Measurements from ENCODE around the gene SLC26A6.

The SLC26A6 gene

DNA sequence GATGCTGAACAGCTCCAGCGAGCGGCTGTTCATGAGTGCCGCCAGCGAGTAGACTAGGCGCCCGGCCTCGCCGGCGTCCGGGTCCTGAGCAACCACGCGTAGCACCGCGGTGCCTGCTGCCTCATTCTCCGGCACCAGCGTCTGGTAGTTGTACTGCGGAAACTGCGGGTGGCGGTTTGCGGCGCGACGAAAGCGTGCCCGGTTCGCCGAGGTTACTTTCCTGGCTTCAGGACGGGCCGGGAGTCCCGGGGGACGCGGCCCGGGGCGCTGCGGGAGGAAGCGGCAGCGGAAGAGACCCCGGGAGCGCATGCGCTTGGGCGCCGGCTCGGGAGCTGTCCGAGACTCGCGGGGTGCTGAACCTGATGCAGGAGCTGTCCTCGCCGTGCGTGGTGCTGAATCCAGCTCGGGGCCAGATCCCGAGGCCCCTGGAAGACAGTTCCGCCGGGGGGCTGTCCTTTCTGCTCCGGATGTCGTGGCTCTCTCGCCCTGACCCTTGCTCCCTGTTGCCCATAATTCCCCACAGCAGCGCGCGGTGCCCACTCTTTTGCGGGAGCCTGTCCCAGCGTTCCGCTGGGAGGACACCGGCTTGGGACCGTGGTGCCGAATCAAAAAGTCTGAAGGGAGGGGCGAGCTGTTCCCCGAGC lies 26.4 kb upstream of the SLC26A6 start:
- DNase-seq, result peak; percentile 89

GRCh38 chr3:48660800-48661400 lies 25.6 kb upstream of the SLC26A6 start:
- DNase-seq, result no peak

DNA sequence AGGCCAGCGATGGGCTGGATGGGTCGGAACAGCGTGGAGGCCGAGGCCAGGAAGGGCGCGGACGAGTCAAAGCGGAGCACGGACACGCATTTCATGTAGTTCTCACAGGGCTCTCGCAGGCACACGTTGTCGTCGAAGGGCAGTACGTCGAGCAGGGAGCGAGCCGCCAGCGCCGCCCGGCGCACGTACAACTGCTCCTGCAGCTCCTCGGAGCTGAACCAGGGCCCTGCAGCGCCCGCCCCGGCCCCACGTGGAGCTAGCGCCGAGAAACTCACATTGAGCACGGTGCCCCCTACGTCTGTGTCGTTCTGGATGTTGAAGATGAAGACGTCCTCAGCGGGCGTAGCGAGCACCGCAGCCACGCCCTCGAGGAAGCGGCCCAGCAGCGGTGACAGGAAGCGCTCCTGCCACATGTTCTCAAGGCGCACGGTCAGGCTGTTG lies 21.6 kb upstream of the SLC26A6 start:
- peak; percentile 46 for DNase-seq

GRCh38 chr3:48656061-48656840 lies 21.0 kb upstream of the SLC26A6 start:
- peak; percentile 89 for DNase-seq

DNA sequence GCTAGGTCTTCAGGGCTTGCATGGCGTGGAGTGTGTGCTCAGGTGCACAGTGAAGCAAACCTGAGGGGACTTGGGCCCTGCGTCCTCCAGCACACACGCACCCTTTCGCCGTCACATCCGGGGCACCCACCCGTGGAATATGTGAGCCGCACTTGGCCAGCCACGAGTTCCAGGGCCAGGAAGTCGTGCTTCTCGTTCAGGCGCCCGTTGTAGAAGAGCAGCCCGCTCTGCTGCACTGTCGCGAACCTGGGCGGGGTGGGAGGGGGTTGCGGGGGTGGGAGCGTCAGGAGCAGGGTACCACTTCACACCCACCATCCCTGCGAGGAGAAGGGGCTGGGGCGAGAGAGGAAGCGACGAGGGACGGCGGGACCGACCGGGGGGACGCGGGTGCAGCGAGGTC lies 20.3 kb upstream of the SLC26A6 start:
- DNase-seq, result peak; percentile 68

DNA sequence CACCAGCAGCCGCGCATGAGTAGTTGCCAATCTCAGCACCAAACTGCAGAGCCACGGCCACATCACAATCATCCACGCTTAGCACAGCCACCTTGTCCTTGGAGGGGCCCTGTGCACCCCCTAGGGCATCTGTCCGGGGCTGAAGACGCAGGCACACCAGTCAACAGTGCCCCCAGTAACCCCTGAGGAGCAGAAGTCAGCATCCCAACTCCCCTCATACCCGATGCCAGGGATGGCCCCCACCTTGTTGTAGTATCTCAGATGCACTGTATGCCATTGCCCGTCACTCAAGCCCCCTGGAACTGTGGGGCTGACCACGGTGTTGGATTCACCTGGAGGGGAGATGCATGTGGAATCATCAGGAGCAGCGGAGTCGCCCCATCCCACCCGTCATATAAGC lies 19.8 kb upstream of the SLC26A6 start:
- no peak for DNase-seq

GRCh38 chr3:48652923-48653715 lies 17.9 kb upstream of the SLC26A6 start:
- no peak for DNase-seq

GRCh38 chr3:48651771-48652170 lies 16.5 kb upstream of the SLC26A6 start:
- DNase-seq, result no peak

DNA sequence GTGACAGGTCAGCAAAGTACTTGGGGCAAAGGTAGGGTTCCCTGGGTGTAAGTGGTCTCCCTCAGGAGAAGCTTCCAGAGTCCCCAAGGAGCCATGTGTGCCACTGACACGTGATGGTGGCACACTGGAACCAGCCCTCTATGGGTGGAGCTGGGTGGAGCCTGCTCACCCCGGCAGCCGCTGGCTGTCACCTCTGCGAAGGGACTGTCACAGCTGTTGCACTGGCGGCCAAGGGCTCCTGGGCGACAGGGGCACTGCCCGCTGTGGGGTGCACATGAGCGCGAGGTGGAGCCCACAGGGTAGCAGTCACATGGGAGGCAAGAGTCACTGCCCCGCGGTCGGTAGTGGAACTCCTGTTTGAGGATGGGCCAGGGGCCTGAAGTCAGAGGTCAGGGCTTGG lies 15.5 kb upstream of the SLC26A6 start:
- DNase-seq, result no peak

GRCh38 chr3:48648188-48648850 lies 13.1 kb upstream of the SLC26A6 start:
- DNase-seq, result no peak

GRCh38 chr3:48647714-48648113 lies 12.5 kb upstream of the SLC26A6 start:
- DNase-seq, result no peak

- no peak for DNase-seq
These were observed 9.9 kb upstream of the SLC26A6 start for GRCh38 chr3:48644898-48645760.

- no peak for DNase-seq
These were observed 7.3 kb upstream of the SLC26A6 start for GRCh38 chr3:48642605-48643004.

DNA sequence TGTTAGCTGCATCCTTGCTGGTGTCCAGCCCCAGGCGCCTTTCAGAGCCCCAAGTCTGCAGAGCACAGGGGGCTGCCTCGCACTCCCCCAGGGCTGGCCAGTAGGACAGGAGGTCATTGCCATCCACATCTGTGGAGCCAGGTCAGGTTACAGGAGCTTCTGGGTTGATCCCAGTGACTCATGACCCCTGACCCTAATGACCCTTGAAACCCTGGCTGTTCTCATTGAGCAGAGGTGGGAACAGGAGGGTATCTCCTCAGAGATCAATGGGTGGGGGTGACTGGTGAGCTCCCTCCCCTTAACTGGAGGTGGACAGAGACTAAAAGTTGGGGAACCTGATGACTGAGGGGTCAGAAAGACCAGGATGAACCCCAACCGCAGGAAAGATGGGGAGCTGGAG lies 6.1 kb upstream of the SLC26A6 start:
- no peak for DNase-seq

- DNase-seq, result no peak
These were observed 4.8 kb upstream of the SLC26A6 start for GRCh38 chr3:48639944-48640606.

DNA sequence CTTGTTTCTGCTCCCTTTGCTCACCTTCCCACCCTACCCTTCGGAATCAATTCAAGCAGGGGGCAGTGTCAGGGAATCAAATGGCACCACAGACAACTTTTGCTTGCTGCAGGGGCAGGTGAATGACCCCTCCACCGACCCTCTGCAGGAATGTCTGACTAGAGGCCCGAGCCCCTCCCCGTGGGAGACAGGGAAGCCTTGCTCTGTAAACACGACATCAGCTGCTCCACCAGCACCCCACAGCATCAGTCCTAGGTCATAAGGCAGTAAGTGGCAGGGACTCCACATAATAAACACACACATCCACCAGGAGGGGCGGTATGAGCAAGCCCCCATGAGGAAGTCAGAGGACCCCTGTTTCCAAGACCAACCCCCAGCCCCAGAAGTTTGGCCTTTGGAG lies 2.0 kb upstream of the SLC26A6 start:
- no peak for DNase-seq

- no peak for DNase-seq
These were observed 941 bp upstream of the SLC26A6 start for GRCh38 chr3:48636149-48636655.

- DNase-seq, result peak; percentile 83
These were observed 520 bp downstream of the SLC26A6 start for GRCh38 chr3:48634661-48635221.

DNA sequence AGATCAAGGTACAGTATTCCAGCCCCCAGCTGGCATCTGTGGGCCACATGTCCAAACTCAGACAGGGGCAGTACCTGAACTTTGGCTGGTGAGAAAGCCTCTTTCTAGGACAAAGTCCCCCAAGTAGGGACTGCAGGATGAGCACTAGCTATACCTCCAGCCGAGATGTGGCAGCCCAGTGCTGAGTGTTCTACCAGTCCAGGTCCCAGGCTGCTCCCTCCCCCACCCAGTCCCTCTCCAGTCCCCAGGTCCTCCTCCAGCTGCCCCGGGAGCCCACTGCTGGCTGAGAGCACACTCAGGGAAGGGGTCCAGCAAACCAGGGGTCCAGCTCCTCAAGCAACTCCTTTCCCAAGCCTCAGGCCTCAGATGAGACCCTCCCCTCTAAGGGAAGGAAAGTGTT lies 1.5 kb downstream of the SLC26A6 start:
- no peak for DNase-seq

DNA sequence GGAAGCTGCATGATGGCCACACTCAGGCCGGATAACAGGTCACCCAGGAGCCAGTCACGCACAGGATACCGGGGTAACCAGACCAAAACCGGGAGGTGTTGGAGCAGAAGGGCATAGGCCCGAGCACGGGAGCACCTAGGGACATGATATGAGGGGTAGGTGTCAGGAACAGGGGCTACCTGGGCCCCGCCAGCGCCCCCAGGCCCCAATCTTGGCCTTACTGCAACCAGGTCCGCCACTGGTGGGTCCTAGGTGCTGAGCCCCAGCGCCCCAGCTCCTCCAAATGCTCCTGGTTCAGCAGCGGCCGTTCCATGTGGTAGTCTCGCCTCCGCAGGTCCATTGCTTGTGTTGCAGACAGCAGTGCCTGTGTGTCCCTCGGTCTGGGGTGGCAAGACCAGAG lies 2.0 kb downstream of the SLC26A6 start:
- DNase-seq, result no peak
